Adrenal gland (tissue), 12 donors: ENCODE results near the gene CMIP. TPM values are rescaled to one million over a fixed set of nuclear protein-coding genes. Genes with fewer than 3 reads are reported as not detected.

Experiments used
- DNase-seq, 7 donors: peaks; one replicate each; pipeline ENCODE4 v3.0.0-alpha.2; 2019 to 2020
- H3K27ac ChIP-seq, 5 donors: fragments of 200-600 bp; sonication (generic) in 4 of 5; 1 replicate in 3 of 5; 2 replicates in 2 of 5; pipeline versions ENCODE4 v1.5.1 to v1.8.0; 2016 to 2020; ENCODE audit warnings: mild to moderate bottlenecking in 1 of 5
- H3K27me3 ChIP-seq: fragments of 200-600 bp; 2 replicates; pipeline ENCODE4 v1.8.0; 2021
- H3K36me3 ChIP-seq, 2 donors: fragments of 200-600 bp; replicated peaks in 1 of 2; 1 replicate in 1 of 2; 2 replicates in 1 of 2; pipeline versions ENCODE4 v1.5.1 to v1.8.0; 2018 to 2022
- H3K4me1 ChIP-seq, 2 donors: fragments of 200-600 bp; replicated peaks in 1 of 2; 1 replicate in 1 of 2; 2 replicates in 1 of 2; pipeline versions ENCODE4 v1.5.1 to v1.8.0; 2018 to 2021
- H3K4me3 ChIP-seq, 4 donors: fragments of 200-600 bp; sonication (generic) in 3 of 4; one replicate each; pipeline ENCODE4 v1.5.1; 2016 to 2018
- H3K9me3 ChIP-seq, 3 donors: fragments of 200-600 bp; sonication (generic) in 1 of 3; replicated peaks in 1 of 3; 1 replicate in 2 of 3; 2 replicates in 1 of 3; pipeline versions ENCODE4 v1.5.1 to v1.8.0; 2016 to 2021
- CTCF ChIP-seq, 6 experiments: fragments of 450-650 bp in 4 of 6; fragments of 200-600 bp in 2 of 6; sonication (generic) in 1 of 6; IDR thresholded peaks; 1 replicate in 5 of 6; 2 replicates in 1 of 6; pipeline versions ENCODE4 v1.5.1 to v1.8.0; 2016 to 2021; ENCODE audit warnings: antibody characterized with exemption in 6 of 6, mild to moderate bottlenecking in 2 of 6, moderate library complexity in 1 of 6
- POLR2A ChIP-seq, 2 donors: fragments of 450-650 bp; IDR thresholded peaks; one replicate each; pipeline ENCODE4 v1.6.1; 2017; ENCODE audit warnings: antibody characterized with exemption in 2 of 2, mild to moderate bottlenecking in 2 of 2, moderate library complexity in 1 of 2
- WGBS, 4 donors: extraction: QIAGEN DNeasy Blood & Tissue Kit in 2 of 4; methylation state at CpG; one replicate each; pipeline versions ENCODE4 v1.1.5 to v1.1.7; 2013 to 2017; 5-methylcytosine and 5-hydroxymethylcytosine counted together
- intact Hi-C, 2 donors: fragments of 100-400 bp; cut with DNase I; formaldehyde crosslinking; loops; one replicate each; pipeline versions ENCODE4 v1.14.1 to v1.15.0; 2022 to 2023
- polyA plus RNA-seq, 3 donors: library from polyadenylated mRNA; stranded (reverse); fragments of 200-250 nt in 2 of 3; fragments of 350-450 nt in 1 of 3; fragmentation: Illumina TruSeq in 1 of 3; extraction: RNeasy Lipid Tissue Mini Kit (QIAGEN cat#74804) in 1 of 3; gene quantifications; one replicate each; pipeline ENCODE4 v1.2.3, GENCODE V29; 2013 to 2014
- total RNA-seq, 9 donors: library from RNA; depleted of rRNA in 4 of 9; stranded (reverse); fragments of >200 nt in 4 of 9; fragments of 120-200 nt in 1 of 9; fragmentation: NEBNext Ultra II Directional in 1 of 9; extraction: Animal tissue kit (Norgen Biotek cat#: 25700) in 1 of 9; gene quantifications; one replicate each; pipeline versions ENCODE4 v1.1.0 to v1.2.4, GENCODE V29; 2013 to 2023
- donor health status: healthy with polysubstance abuse.
- donor health status: Bipolar disorder and iron deficiency.
- donor health status: DM: yes; HTN: yes; CAD: no.
- donor health status: DM: no; HTN: no; CAD: no.
- donor health status: DM: no; HTN: no; CAD: no.
- donor health status: DM: yes; HTN: yes; CAD: no.

CMIP gene
- total and polyA plus RNA-seq, 12 donors: 8.1 to 87.9 (median 42.5) TPM

- Histone ChIP-seq H3K9me3 (no peaks in the 10 kb centered on the region), H3K27me3 (no peaks in the 10 kb centered on the region), H3K36me3 (peaks cover 0 to 1% of the 10 kb centered on the region in 2 donors), H3K27ac (peak overlapping the region in 2 of 5 donors; percentile 43 to 63), H3K4me1 (peaks cover 6 to 28% of the 10 kb centered on the region in 2 donors), H3K4me3 (no peak overlapping the region)
- TF ChIP-seq POLR2A (IDR thresholded peaks at IDR 0.05) (no peak), CTCF (IDR thresholded peaks at IDR 0.05) (no peak)
- intact Hi-C loops: no loop called here
- WGBS, 4 donors: 67 to 76% (median 72%) methylated on average over 13 to 17 of the region's 17 CpGs
- peak in 6 of 7 donors; percentile 48 to 87 (median 72) for DNase-seq
These were observed 171.9 kb downstream of the CMIP start for GRCh38 chr16:81616321-81617020.

- Histone ChIP-seq H3K9me3 (no peaks in the 10 kb centered on the region), H3K4me1 (peaks cover 6 to 23% of the 10 kb centered on the region in 2 donors), H3K4me3 (no peak overlapping the region), H3K27ac (peak overlapping the region in 1 of 5 donors; percentile 6), H3K36me3 (peaks cover 0 to 4% of the 10 kb centered on the region in 2 donors), H3K27me3 (no peaks in the 10 kb centered on the region)
- TF ChIP-seq CTCF (IDR thresholded peaks at IDR 0.05) (no peak), POLR2A (IDR thresholded peaks at IDR 0.05) (no peak)
- WGBS, 4 donors: 50 to 71% (median 63%) methylated on average over 8 of the region's 8 CpGs
- no peak for DNase-seq
- intact Hi-C loops: no loop called here
These were observed 172.4 kb downstream of the CMIP start for GRCh38 chr16:81617021-81617346.

DNA sequence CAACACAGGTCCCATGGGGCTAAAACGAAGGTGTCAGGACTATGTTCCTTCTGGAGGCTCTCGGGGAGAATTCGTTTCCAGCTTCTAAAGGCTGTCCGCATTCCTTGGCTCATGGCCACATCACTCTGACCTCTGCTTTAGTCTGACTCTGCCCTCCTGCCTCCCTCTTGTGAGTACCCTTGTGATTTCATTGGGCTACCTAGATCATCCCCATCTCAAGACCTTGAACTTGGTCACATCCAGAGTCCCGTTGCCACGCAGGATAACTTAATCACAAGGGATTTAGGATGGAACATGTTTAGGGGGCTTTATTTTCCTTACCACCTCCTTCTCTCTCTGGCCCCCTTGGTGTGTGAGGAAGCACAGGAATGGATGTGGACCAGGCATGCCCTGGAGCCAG is 173.6 kb downstream of the CMIP start:
- Histone ChIP-seq H3K27me3 (no peaks in the 10 kb centered on the region), H3K36me3 (peaks cover 0 to 4% of the 10 kb centered on the region in 2 donors), H3K4me1 (peaks cover 6 to 14% of the 10 kb centered on the region in 2 donors), H3K9me3 (no peaks in the 10 kb centered on the region), H3K4me3 (no peak overlapping the region), H3K27ac (no peak overlapping the region)
- WGBS, 4 donors: 51 to 84% (median 69%) methylated on average over 6 of the region's 6 CpGs
- intact Hi-C loops: no loop called here
- no peak for DNase-seq
- no peak for TF ChIP-seq CTCF (IDR thresholded peaks at IDR 0.05)
- no peak for TF ChIP-seq POLR2A (IDR thresholded peaks at IDR 0.05)

GRCh38 chr16:81618661-81619060 is 174.1 kb downstream of the CMIP start:
- WGBS, 4 donors: 72 to 84% (median 77%) methylated on average over 5 to 11 of the region's 11 CpGs
- H3K36me3 ChIP-seq: peaks cover 0 to 4% of the 10 kb centered on the region in 2 donors
- intact Hi-C loops: no loop called here
- H3K4me3 ChIP-seq: no peak overlapping the region
- no peak for TF ChIP-seq CTCF (IDR thresholded peaks at IDR 0.05)
- TF ChIP-seq POLR2A (IDR thresholded peaks at IDR 0.05): no peak
- H3K27ac ChIP-seq: no peak overlapping the region
- H3K9me3 ChIP-seq: no peaks in the 10 kb centered on the region
- peaks cover 6 to 16% of the 10 kb centered on the region in 2 donors for H3K4me1 ChIP-seq
- no peaks in the 10 kb centered on the region for H3K27me3 ChIP-seq
- DNase-seq: no peak
